Peyer's patch (tissue), 4 donors: ENCODE data around the gene KRTAP10-1. TPM values are rescaled to one million over a fixed set of nuclear protein-coding genes. Genes with fewer than 3 reads are reported as not detected.

ENCODE experiments used
- DNase-seq, 3 donors: peaks; one replicate each; pipeline ENCODE4 v3.0.0-alpha.2; 2017 to 2019
- H3K27ac ChIP-seq, 4 donors: fragments of 200-600 bp; sonication (generic); one replicate each; pipeline ENCODE4 v1.5.1; 2016 to 2019
- H3K27me3 ChIP-seq, 2 donors: fragments of 200-600 bp; sonication (generic); one replicate each; pipeline ENCODE4 v1.5.1; 2019
- H3K36me3 ChIP-seq, 3 donors: fragments of 200-600 bp; sonication (generic); one replicate each; pipeline ENCODE4 v1.5.1; 2016 to 2019
- H3K4me1 ChIP-seq, 4 donors: fragments of 200-600 bp; sonication (generic); one replicate each; pipeline ENCODE4 v1.5.1; 2016 to 2019
- H3K4me3 ChIP-seq, 4 donors: fragments of 200-600 bp; sonication (generic); 1 replicate in 3 of 4; 2 replicates in 1 of 4; pipeline ENCODE4 v1.5.1; 2016 to 2019; ENCODE audit warnings: mild to moderate bottlenecking in 1 of 4
- H3K9me3 ChIP-seq, 4 donors: fragments of 200-600 bp; sonication (generic); one replicate each; pipeline ENCODE4 v1.5.1; 2016 to 2019; ENCODE audit warnings: mild to moderate bottlenecking in 1 of 4
- POLR2A ChIP-seq, 2 donors: fragments of 450-650 bp; IDR thresholded peaks; one replicate each; pipeline ENCODE4 v1.5.1; 2017; ENCODE audit warnings: antibody characterized with exemption in 2 of 2, mild to moderate bottlenecking in 2 of 2, moderate library complexity in 2 of 2
- total RNA-seq, 4 donors: library from RNA; depleted of rRNA; stranded (reverse); fragments of >200 nt; gene quantifications; one replicate each; pipeline ENCODE4 v1.1.0, GENCODE V29; 2016
- TF ChIP-seq, protein P1 (sequence below), 6 experiments: fragments of 450-650 bp in 4 of 6; fragments of 200-600 bp in 2 of 6; sonication (generic) in 1 of 6; IDR thresholded peaks; one replicate each; pipeline ENCODE4 v1.5.1; 2017 to 2019; ENCODE audit warnings: antibody characterized with exemption in 6 of 6, mild to moderate bottlenecking in 3 of 6, moderate library complexity in 1 of 6

Gene KRTAP10-1
- total RNA-seq, 4 donors from 2014 or later: not detected

DNA sequence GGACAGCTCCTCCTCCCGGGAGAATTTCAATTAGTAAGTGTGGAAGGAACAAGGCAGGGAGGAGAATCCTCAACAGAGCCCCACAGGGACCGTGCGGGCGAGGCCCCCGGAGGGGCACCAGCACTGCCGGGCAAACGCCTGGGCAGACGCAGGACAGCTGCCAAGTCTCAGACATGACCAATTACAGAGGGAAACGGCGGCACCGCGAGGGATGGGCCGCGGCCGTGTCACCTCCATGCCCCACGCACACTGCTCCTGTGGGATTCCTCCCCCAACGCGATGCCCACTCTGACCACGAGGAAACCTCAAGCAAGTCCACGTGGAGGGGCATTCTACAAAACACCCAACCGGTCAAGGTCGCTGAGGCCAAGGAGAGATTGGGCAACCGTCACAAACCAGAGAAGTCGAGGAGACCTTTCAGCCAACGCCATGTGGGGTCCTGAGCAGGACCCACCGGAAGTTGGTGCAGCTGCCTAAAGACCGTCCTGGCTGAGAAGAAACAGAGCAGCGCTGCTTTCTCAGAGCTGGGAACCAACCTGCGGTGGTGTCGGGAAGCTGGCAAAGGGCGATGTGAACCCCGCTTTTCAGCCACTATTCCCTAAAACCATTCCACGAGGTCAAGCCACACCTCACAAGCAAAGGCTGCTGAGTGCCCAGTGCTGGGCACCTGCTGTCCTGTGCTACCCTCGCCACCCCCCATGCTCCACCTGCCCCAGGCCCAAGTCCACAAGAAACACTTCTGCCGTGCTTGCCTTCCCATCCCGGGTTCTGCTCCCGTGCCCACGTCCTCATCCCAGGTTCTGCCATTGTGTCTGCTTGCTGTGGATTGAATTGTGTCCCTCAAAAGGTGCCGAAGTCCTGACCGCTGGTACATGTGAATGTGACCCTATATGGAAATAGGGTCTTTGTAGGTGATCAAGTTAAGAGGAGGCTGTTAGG lies 32.1 kb upstream of the KRTAP10-1 start:
- no peaks in the 10 kb centered on the region for H3K27me3 ChIP-seq
- TF ChIP-seq POLR2A (IDR thresholded peaks at IDR 0.05): no peak
- TF ChIP-seq, protein P1, sequence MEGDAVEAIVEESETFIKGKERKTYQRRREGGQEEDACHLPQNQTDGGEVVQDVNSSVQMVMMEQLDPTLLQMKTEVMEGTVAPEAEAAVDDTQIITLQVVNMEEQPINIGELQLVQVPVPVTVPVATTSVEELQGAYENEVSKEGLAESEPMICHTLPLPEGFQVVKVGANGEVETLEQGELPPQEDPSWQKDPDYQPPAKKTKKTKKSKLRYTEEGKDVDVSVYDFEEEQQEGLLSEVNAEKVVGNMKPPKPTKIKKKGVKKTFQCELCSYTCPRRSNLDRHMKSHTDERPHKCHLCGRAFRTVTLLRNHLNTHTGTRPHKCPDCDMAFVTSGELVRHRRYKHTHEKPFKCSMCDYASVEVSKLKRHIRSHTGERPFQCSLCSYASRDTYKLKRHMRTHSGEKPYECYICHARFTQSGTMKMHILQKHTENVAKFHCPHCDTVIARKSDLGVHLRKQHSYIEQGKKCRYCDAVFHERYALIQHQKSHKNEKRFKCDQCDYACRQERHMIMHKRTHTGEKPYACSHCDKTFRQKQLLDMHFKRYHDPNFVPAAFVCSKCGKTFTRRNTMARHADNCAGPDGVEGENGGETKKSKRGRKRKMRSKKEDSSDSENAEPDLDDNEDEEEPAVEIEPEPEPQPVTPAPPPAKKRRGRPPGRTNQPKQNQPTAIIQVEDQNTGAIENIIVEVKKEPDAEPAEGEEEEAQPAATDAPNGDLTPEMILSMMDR (IDR thresholded peaks at IDR 0.05): no peak
- no peaks in the 10 kb centered on the region for H3K4me1 ChIP-seq

DNA sequence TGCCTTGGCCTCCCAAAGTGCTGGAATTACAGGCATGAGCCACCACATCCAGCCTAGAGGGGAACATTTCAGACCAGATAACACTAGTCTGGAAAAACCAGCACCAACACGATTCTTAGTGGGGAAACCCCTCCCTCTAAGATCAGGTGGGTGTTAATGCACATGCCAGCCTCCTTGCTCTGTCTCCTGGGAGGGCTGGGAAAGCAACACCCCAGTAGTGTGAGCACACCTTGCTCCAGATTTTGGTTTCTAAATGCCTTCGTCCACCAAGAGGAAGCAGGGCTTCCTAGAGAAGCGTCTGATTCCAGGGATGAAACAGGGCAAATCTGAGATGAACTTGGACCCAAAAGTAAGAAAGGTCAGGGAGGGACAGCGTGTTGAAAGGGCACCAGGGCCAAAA lies 31.3 kb upstream of the KRTAP10-1 start:
- Histone ChIP-seq H3K27ac (no peak overlapping the region), H3K36me3 (no peaks in the 10 kb centered on the region), H3K4me3 (no peak overlapping the region), H3K4me1 (no peaks in the 10 kb centered on the region), H3K9me3 (peaks cover 0 to 5% (median 0%) of the 10 kb centered on the region in 4 donors), H3K27me3 (no peaks in the 10 kb centered on the region)
- no peak for DNase-seq
- TF ChIP-seq POLR2A (IDR thresholded peaks at IDR 0.05): no peak
- TF ChIP-seq, protein P1 (IDR thresholded peaks at IDR 0.05): no peak

More for the DNA sequence above, 32.1 kb upstream of the KRTAP10-1 start:
- H3K9me3 ChIP-seq: peaks cover 0 to 5% (median 0%) of the 10 kb centered on the region in 4 donors
- no peak overlapping the region for H3K4me3 ChIP-seq
- H3K27ac ChIP-seq: no peak overlapping the region
- no peaks in the 10 kb centered on the region for H3K36me3 ChIP-seq
- peak in 1 of 3 donors; percentile 25 for DNase-seq

DNA sequence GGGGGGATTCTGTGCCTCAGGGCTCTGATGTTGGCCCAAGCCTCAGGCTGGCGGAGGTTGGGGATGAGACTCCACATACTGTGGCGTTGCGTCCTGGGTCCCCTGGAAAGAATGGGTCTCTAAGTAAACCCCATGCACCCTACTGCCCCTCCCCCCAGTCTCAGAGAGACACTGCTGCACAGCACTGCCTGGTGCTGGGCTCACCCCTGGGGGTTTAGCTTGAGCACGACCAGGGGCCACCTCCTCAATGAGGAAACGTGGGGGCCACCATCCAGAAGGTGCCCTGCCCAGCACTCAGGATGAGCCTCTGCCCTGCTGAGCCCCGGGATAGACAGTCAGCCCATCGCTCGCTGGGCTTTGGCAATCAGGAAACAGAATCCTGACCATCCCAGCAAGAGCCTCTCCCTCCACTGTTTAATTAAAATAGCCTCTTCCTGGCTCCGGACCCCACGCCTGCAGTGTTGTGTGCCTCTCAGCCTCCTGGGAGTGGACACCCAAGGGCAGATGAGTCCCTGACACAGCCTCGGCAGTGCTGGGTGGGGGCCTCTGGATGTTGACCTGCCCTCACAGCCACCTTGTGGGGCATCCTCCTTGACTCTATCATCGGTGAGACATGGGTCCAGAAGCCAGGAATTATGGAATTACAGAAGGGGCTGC lies 30.0 kb upstream of the KRTAP10-1 start:
- H3K4me1 ChIP-seq: peaks cover 0 to under 1% (median 0%) of the 10 kb centered on the region in 4 donors
- no peaks in the 10 kb centered on the region for H3K27me3 ChIP-seq
- H3K27ac ChIP-seq: no peak overlapping the region
- DNase-seq: peak in 1 of 3 donors; percentile 33
- H3K4me3 ChIP-seq: no peak overlapping the region
- TF ChIP-seq, protein P1 (IDR thresholded peaks at IDR 0.05): no peak
- no peak for TF ChIP-seq POLR2A (IDR thresholded peaks at IDR 0.05)
- peaks cover 0 to 5% (median 0%) of the 10 kb centered on the region in 4 donors for H3K9me3 ChIP-seq
- no peaks in the 10 kb centered on the region for H3K36me3 ChIP-seq

DNA sequence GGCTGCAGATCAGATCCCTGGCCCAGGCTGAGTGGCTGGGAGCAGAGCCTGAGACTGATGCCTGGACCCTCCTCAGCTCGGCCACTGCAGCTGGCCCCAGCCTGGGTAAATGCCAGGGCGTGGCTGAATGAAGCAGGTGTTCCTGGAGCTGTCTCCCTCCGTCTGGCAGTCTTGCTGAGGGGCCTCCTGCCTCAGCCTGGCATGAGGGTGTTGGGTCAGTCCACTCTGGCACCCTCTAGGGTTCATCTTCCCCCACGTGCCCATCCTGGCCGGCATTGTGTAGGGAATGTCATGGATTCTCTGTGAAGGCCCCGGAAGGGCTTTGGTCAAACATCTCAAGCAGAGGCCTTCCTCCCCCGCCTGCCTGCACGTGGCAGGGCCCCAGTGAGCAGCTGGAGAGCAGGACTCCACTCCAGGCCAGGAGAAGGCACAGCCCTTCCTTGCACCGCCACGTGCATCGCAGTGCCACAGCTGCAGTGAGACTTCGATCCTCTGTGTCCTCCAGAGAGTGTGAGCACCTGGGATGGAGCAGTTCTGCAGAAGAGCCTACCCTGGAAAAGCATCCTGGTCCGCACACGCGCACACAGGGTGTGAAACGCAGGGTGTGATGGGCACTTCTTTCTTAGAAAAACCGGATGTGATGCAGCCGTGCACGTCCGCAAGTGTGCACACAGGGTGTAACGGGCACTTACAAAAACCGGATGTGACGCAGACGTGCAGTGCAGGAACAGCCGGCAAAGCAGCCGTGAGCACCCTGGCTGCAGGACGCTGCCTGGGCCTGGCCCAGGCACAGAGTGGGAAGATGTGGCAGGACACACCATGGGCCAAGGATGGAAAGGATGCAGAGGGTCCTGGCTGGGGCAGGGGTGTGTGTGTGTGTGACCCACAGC lies 28.9 kb upstream of the KRTAP10-1 start:
- H3K27ac ChIP-seq: no peak overlapping the region
- no peaks in the 10 kb centered on the region for H3K36me3 ChIP-seq
- no peak overlapping the region for H3K4me3 ChIP-seq
- H3K27me3 ChIP-seq: no peaks in the 10 kb centered on the region
- peaks cover 0 to 4% (median 0%) of the 10 kb centered on the region in 4 donors for H3K4me1 ChIP-seq
- TF ChIP-seq, protein P1 (IDR thresholded peaks at IDR 0.05): no peak
- TF ChIP-seq POLR2A (IDR thresholded peaks at IDR 0.05): no peak
- H3K9me3 ChIP-seq: peaks cover 0 to 5% (median 0%) of the 10 kb centered on the region in 4 donors
- peak in 1 of 3 donors; percentile 31 for DNase-seq

DNA sequence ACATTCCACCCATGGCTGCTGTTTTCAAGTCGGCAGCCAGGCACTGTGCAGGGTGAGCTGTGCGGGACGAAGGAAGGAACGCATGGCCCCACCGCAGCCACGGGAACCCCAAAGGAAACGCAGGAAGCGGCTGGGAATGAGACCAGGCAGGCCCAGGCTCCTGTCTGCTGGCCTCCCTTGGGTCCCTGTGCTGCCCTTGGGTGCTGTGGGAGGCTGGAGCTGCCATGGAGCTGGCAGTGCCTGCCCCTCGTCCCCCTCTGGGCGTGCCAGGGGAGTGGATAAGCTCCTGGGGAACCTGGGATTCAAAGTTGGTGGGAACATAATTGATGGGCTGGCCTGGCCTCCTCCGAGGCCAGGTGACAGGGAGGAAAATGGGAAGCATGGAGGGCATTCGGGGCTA lies 28.3 kb upstream of the KRTAP10-1 start:
- H3K9me3 ChIP-seq: peaks cover 0 to 5% (median 0%) of the 10 kb centered on the region in 4 donors
- H3K27ac ChIP-seq: no peak overlapping the region
- peak in 1 of 3 donors; percentile 11 for DNase-seq
- H3K4me1 ChIP-seq: peaks cover 0 to 4% (median 0%) of the 10 kb centered on the region in 4 donors
- H3K4me3 ChIP-seq: no peak overlapping the region
- no peaks in the 10 kb centered on the region for H3K36me3 ChIP-seq
- H3K27me3 ChIP-seq: no peaks in the 10 kb centered on the region
- TF ChIP-seq, protein P1 (IDR thresholded peaks at IDR 0.05): no peak
- TF ChIP-seq POLR2A (IDR thresholded peaks at IDR 0.05): no peak
